Heart left ventricle (tissue), 16 donors: Measurements from ENCODE around the gene FAM20B. TPM values are rescaled to one million over a fixed set of nuclear protein-coding genes. Genes with fewer than 3 reads are reported as not detected.

Experiments used
- ATAC-seq, 4 donors: fragments of 200-7000 bp; cut with Tn5 transposase; one replicate each; pipeline ENCODE4 v1.9.1; 2020 to 2022; ENCODE audit warnings: moderate library complexity in 4 of 4, mild to moderate bottlenecking in 3 of 4, moderate number of reproducible peaks in 1 of 4
- DNase-seq, 5 donors: peaks; one replicate each; pipeline ENCODE4 v3.0.0-alpha.2; 2020
- H3K27ac ChIP-seq, 12 donors: fragments of 200-600 bp; sonication (generic) in 4 of 12; one replicate each; pipeline versions ENCODE4 v1.5.0 to v1.8.0; 2016 to 2022; ENCODE audit warnings: mild to moderate bottlenecking in 2 of 12
- H3K27me3 ChIP-seq, 9 donors: fragments of 200-600 bp; sonication (generic) in 2 of 9; one replicate each; pipeline versions ENCODE4 v1.5.1 to v1.8.0; 2016 to 2022; ENCODE audit warnings: mild to moderate bottlenecking in 3 of 9
- H3K36me3 ChIP-seq, 9 donors: fragments of 200-600 bp; sonication (generic) in 2 of 9; one replicate each; pipeline versions ENCODE4 v1.5.0 to v1.8.0; 2018 to 2022; ENCODE audit warnings: mild to moderate bottlenecking in 2 of 9
- H3K4me1 ChIP-seq, 12 donors: fragments of 200-600 bp; sonication (generic) in 4 of 12; one replicate each; pipeline versions ENCODE4 v1.5.0 to v1.8.0; 2016 to 2022; ENCODE audit warnings: mild to moderate bottlenecking in 3 of 12
- H3K4me3 ChIP-seq, 12 donors: fragments of 200-600 bp; sonication (generic) in 4 of 12; one replicate each; pipeline versions ENCODE4 v1.5.0 to v1.8.0; 2017 to 2022; ENCODE audit warnings: mild to moderate bottlenecking in 9 of 12, moderate library complexity in 4 of 12
- H3K9me3 ChIP-seq, 12 donors: fragments of 200-600 bp; sonication (generic) in 4 of 12; one replicate each; pipeline versions ENCODE4 v1.5.0 to v1.8.0; 2016 to 2022; ENCODE audit warnings: mild to moderate bottlenecking in 1 of 12
- CTCF ChIP-seq, 12 donors: fragments of 200-600 bp; sonication (generic) in 4 of 12; IDR thresholded peaks; one replicate each; pipeline versions ENCODE4 v1.5.0 to v1.8.0; 2018 to 2022; ENCODE audit warnings: antibody characterized with exemption in 12 of 12, mild to moderate bottlenecking in 5 of 12
- POLR2A ChIP-seq, 2 donors: fragments of 450-650 bp; IDR thresholded peaks; one replicate each; pipeline ENCODE4 v1.6.1; 2017; ENCODE audit warnings: antibody characterized with exemption in 2 of 2, mild to moderate bottlenecking in 2 of 2, moderate library complexity in 2 of 2
- WGBS, 4 donors: extraction: QIAGEN DNeasy Blood & Tissue Kit in 2 of 4; methylation state at CpG; one replicate each; pipeline versions ENCODE4 v1.1.5 to v1.1.7; 2013 to 2018; 5-methylcytosine and 5-hydroxymethylcytosine counted together
- intact Hi-C, 10 donors: fragments of 100-400 bp; cut with DNase I; formaldehyde crosslinking; loops; one replicate each; pipeline versions ENCODE4 v1.11.1 to v1.14.2; 2022
- polyA plus RNA-seq, 2 donors: library from polyadenylated mRNA; stranded (reverse); fragments of 200-250 nt; gene quantifications; one replicate each; pipeline ENCODE4 v1.2.3, GENCODE V29; 2013
- total RNA-seq, 9 donors: library from RNA; depleted of rRNA in 2 of 9; stranded (reverse); fragments of >200 nt in 2 of 9; fragmentation: NEBNext Ultra II Directional in 3 of 9; extraction: Animal tissue kit (Norgen Biotek cat#: 25700) in 3 of 9; gene quantifications; one replicate each; pipeline versions ENCODE4 v1.1.0 to v1.2.4, GENCODE V29; 2016 to 2023
- donor health status: ischemic (EF 13 %, LVEDD 7.1; RV severe dilation, severe dysfunction).
- donor health status: healthy with polysubstance abuse.
- donor health status: DM: no; HTN: yes; CAD: no.
- donor health status: DM: no; HTN: no; CAD: no.
- donor health status: ischemic (EF 25% LVEDD 6.9; RV normal size, moderate dysfunction).
- donor health status: ischemic (EF 25% LVEDD 5.7; RV mildly dilated, moderate dysfunction).
- donor health status: healthy.
- donor health status: DM: yes; HTN: yes; CAD: no.
- donor health status: ischemic (EF 35%, LVEDD 5.7; RV mildly dilated, moderate dysfunction).
- donor health status: nonischemic (EF 11% LVEDD 7.7; RV severe dilation, severe dysfunction).
- donor health status: DM: yes; HTN: yes; CAD: no.
- donor health status: PGD.
- donor health status: ischemic (EF 29% LVEDD 5.4; RV normal size, mild dysfunction).
- donor health status: nonischemic (EF 23%, LVEDD 6.1; RV moderate dilation, normal function).

Gene FAM20B
- total and polyA plus RNA-seq, 11 donors: 13.8 to 70.1 (median 52.6) TPM

GRCh38 chr1:179042087-179042486, 16.4 kb downstream of the FAM20B start:
- intact Hi-C loops: no loop called here
- WGBS, 4 donors: 96 to 98% (median 98%) methylated on average over 7 to 8 of the region's 8 CpGs
- no peak overlapping the region for H3K4me3 ChIP-seq
- H3K27ac ChIP-seq: no peak overlapping the region
- TF ChIP-seq CTCF (IDR thresholded peaks at IDR 0.05): no peak
- no peak for TF ChIP-seq POLR2A (IDR thresholded peaks at IDR 0.05)
- H3K4me1 ChIP-seq: peaks cover 0 to 24% (median 12%) of the 10 kb centered on the region in 12 donors
- no peaks in the 10 kb centered on the region for H3K9me3 ChIP-seq
- H3K27me3 ChIP-seq: no peaks in the 10 kb centered on the region
- ATAC-seq (peak in 1 of 4 donors; percentile 24), DNase-seq (no peak)
- peaks cover 0 to 7% (median 0%) of the 10 kb centered on the region in 9 donors for H3K36me3 ChIP-seq

- intact Hi-C loops: no loop called here
- 97 to 100% (median 99%) methylated on average over 5 of the region's 5 CpGs for WGBS, 4 donors
- Histone ChIP-seq H3K4me1 (peaks cover 0 to 21% (median 14%) of the 10 kb centered on the region in 12 donors), H3K27me3 (no peaks in the 10 kb centered on the region), H3K27ac (no peak overlapping the region), H3K4me3 (no peak overlapping the region), H3K36me3 (peaks cover 0 to 7% (median 0%) of the 10 kb centered on the region in 9 donors), H3K9me3 (no peaks in the 10 kb centered on the region)
- DNase-seq: no peak
- TF ChIP-seq POLR2A (IDR thresholded peaks at IDR 0.05) (no peak), CTCF (IDR thresholded peaks at IDR 0.05) (no peak)
- ATAC-seq: no peak
These were observed 17.0 kb downstream of the FAM20B start for GRCh38 chr1:179042700-179043099.

- DNase-seq (peak in 1 of 5 donors; percentile 55), ATAC-seq (peak in 1 of 4 donors; percentile 24)
- Histone ChIP-seq H3K4me1 (peaks cover 0 to 26% (median 12%) of the 10 kb centered on the region in 12 donors), H3K27ac (no peak overlapping the region), H3K27me3 (no peaks in the 10 kb centered on the region), H3K9me3 (no peaks in the 10 kb centered on the region), H3K4me3 (no peak overlapping the region), H3K36me3 (peaks cover 0 to 7% (median 0%) of the 10 kb centered on the region in 9 donors)
- intact Hi-C loops: no loop called here
- 91 to 100% (median 94%) methylated on average over 4 of the region's 4 CpGs for WGBS, 4 donors
- TF ChIP-seq CTCF (IDR thresholded peaks at IDR 0.05) (no peak), POLR2A (IDR thresholded peaks at IDR 0.05) (no peak)
These were observed 17.6 kb downstream of the FAM20B start for GRCh38 chr1:179043266-179043665.

GRCh38 chr1:179043907-179044306, 18.2 kb downstream of the FAM20B start:
- H3K27me3 ChIP-seq: no peaks in the 10 kb centered on the region
- no peak overlapping the region for H3K4me3 ChIP-seq
- TF ChIP-seq CTCF (IDR thresholded peaks at IDR 0.05): no peak
- TF ChIP-seq POLR2A (IDR thresholded peaks at IDR 0.05): no peak
- H3K27ac ChIP-seq: no peak overlapping the region
- H3K36me3 ChIP-seq: peaks cover 0 to 7% (median 0%) of the 10 kb centered on the region in 9 donors
- DNase-seq (no peak), ATAC-seq (no peak)
- peaks cover 0 to 21% (median 6%) of the 10 kb centered on the region in 12 donors for H3K4me1 ChIP-seq
- no peaks in the 10 kb centered on the region for H3K9me3 ChIP-seq
- WGBS, 4 donors: 96 to 98% (median 97%) methylated on average over 5 of the region's 5 CpGs
- intact Hi-C loops: no loop called here
